NCI-H1930 (cell line): ENCODE results near the gene MYO18B.

Experiments
- DNase-seq, 2 experiments: peaks; one replicate each; lab custom pipeline; 2025; lab: John Stamatoyannopoulos, UW

The MYO18B gene

DNA sequence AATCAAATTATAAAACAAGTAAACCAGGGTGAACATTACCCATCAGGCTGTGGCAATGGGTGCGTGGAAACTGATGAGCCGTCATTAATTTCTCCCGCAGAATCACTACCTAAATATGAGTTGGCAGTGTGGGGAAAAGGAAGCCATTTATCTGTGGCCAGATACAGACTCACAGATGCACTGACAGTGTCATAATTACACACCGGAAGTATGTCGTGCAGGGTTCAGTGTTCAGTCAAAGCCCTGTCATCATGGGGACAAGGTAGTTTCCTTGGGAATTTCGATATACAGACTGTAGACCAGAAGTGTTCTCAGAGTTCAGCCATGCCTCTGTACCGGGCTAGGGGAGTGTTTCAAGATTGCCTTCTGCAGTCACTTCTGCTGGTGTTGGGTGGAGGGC, 308.1 kb downstream of the MYO18B start:
- DNase-seq, result no peak

- DNase-seq, result no peak
These were observed 311.8 kb downstream of the MYO18B start for GRCh38 chr22:26053737-26054316.

DNA sequence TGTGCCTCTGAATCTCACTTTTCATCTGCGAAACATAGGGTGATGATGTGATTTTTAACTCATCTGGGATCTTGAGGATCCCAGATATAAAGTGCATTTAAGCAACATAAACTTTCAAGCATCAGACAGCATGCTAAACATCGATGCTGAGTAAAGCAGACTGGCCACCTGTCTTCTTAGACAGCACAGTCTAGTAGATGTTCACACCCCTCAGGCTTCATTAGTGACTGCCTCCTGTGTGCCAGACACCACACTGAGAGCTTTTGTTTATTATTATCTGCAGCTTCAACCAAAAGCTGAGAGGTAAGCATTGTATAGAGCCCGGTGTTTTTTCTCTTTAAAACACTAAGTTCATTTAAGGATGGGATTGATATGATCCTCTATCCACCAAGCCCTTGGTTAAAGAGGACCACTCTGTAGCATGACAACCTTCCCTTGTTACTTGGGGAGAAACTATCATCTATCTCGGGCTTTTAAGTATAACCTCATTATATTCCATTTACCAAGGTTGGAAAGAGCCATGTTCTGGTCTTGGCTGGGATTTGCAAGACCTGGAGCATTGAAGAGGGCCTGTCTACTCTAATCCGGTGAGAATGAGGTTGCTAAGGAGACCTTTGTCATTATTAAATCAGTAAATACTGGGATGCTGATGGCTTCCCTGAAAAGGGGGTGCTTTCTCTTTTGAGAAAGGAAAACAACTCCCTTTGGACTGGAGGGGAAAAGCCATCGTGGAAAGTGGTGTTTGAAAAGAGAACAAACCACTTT, 313.0 kb downstream of the MYO18B start:
- DNase-seq, result peak in 1 of 2 experiments; percentile 55

GRCh38 chr22:26055693-26056092, 313.7 kb downstream of the MYO18B start:
- DNase-seq, result no peak

DNA sequence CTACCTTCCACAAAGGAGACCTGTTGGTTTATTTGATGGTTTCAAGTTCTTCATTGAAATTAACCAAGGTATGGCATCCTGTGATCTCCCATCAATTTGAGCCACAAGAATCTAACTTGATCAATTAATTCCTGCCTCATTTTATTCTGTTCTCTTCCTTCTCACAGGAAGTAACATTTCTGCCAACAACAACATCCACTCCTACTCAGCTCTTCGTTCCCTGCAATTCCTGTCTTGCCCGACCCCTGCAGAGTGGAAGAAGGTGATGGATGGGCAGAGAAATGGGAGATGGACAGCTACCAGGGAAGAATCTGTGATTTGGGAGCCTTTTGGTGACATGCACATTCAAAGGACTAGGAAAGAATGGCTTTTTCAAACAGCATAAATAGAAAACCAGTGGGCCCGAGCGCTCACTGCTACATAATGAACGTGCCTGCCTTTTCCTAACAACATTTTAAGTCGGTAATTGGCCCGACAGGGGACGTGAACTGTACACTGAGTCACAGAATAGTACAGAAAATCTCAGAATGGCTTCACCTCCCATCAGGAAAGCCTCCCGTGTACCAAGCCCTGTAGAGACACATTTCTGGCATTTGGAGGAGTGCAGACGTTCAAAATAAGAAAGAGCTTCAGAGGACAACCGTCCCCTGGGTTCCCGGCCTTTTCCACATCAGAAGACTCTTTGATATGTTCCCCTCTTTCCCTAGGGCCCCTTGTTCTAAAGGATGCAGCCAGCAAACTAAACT, 314.6 kb downstream of the MYO18B start:
- DNase-seq, result no peak

GRCh38 chr22:26057731-26058130, 315.7 kb downstream of the MYO18B start:
- no peak for DNase-seq

- DNase-seq, result no peak
These were observed 322.1 kb downstream of the MYO18B start for GRCh38 chr22:26064048-26064447.

DNA sequence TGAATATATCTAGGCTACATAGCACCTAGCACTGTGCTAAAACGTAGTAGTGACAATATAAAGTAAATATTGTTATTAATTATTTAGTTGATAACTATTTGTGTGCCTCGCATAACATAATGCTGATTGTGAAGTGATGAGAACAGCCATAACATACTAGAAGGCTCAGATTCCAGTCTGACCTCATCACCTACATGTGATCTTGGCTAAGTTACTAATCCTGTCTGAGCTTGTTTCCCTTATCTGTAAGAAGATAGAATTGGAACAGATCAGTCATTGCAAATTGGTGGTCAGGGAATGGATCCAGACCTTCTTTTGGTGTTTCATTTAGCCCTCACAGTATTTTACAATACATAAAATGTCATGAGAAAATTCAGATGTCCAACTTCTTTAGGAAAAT, 323.9 kb downstream of the MYO18B start:
- DNase-seq, result no peak

- peak; percentile 68 to 72 for DNase-seq
These were observed 324.5 kb downstream of the MYO18B start for GRCh38 chr22:26066534-26066933.

DNA sequence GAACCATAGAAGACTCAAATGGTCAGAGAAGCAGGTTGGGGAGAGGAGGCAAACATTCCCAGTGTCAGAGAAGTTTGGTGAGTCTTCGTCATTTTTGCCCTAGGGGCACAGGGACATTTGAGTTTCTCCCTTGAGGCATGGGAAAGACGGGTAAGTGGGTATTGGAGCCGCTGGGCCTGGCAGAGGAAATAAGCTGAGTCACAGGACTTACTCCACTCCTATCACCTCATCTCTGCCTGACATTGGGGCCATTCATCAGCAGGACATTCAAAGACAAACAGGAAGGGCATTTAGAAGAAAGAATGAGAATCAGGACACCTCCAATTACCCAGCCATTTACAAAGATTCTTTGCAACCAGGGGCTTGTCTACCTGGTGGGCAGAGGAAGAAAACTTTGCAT, 326.6 kb downstream of the MYO18B start:
- no peak for DNase-seq

DNA sequence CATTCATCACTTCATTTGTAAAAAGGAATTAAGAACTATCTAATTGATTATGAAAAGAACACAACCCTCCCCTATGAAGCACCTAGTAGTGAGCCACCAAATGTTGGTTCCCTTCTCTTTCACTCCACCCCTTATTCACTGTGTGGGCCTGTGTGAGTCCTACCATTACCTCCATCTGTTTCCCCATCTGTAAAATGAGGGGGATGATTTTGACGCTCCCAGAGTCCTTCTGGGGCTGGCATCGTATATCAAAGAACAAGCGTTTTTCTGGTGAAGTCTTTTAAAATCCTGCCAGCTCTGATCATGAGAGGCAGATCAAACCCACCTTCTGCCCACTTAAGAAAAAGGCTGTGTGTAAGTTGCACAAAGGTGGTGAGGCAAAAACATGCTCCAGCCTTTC, 330.6 kb downstream of the MYO18B start:
- no peak for DNase-seq

DNA sequence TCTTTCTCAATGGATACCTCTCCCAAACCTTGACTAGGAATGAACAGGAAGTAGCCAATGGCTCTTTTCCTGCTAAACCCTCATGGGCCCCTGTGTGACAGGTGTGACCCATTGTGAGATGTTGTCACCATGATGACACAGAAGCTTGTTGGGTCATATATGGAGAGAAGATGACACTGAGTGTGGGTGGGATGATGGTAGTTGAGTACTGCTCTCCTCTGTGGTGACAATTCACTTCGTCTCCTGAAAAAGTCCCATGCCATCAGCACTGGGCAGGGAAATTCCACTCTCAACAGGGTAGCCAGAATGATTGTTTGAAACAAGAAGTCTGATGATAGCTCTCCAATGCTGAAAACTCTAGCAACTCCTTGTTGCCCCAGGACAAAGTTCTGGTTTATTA, 333.3 kb downstream of the MYO18B start:
- no peak for DNase-seq

GRCh38 chr22:26079009-26079408, 337.0 kb downstream of the MYO18B start:
- no peak for DNase-seq
